ENCODE results near the gene PPM1A. TPM values are rescaled to one million over a fixed set of nuclear protein-coding genes. Genes with fewer than 3 reads are reported as not detected.

The PPM1A gene
- total RNA-seq, 2 donors from 2014 or later: 37.4 to 58.3 TPM

- DNase-seq (ENCODE audit: low spot score) (no peak), ATAC-seq (ENCODE audit: insufficient number of reproducible peaks, low FRiP score, low read depth) (no peak)
- Histone ChIP-seq H3K27ac (no peak overlapping the region), H3K36me3 (no peaks in the 10 kb centered on the region), H3K27me3 (replicated peaks; ENCODE audit: insufficient read depth) (no peaks in the 10 kb centered on the region), H3K4me3 (no peak overlapping the region), H3K9me3 (no peaks in the 10 kb centered on the region), H3K4me1 (ENCODE audit: control insufficient read depth in 1 of 2, low read depth in 2 of 2) (peaks cover 0 to 3% of the 10 kb centered on the region in 2 donors)
- TF ChIP-seq CTCF (IDR thresholded peaks at IDR 0.05): no peak
Measured at GRCh38 chr14:60245380-60246177, 3.4 kb upstream of the PPM1A start.

- ATAC-seq (ENCODE audit: insufficient number of reproducible peaks, low FRiP score, low read depth) (peak; percentile 74), DNase-seq (ENCODE audit: low spot score) (peak; percentile 68)
- Histone ChIP-seq H3K4me3 (peak overlapping the region; percentile 92), H3K36me3 (no peaks in the 10 kb centered on the region), H3K9me3 (no peaks in the 10 kb centered on the region), H3K27me3 (replicated peaks; ENCODE audit: insufficient read depth) (no peaks in the 10 kb centered on the region), H3K27ac (peak overlapping the region; percentile 98), H3K4me1 (ENCODE audit: control insufficient read depth in 1 of 2, low read depth in 2 of 2) (peaks cover 15 to 21% of the 10 kb centered on the region in 2 donors)
- no peak for TF ChIP-seq CTCF (IDR thresholded peaks at IDR 0.05)
Measured at GRCh38 chr14:60247994-60248696, 876 bp upstream of the PPM1A start.

GRCh38 chr14:60249321-60250256, 568 bp downstream of the PPM1A start:
- no peaks in the 10 kb centered on the region for H3K27me3 ChIP-seq (replicated peaks; ENCODE audit: insufficient read depth)
- DNase-seq (ENCODE audit: low spot score) (no peak), ATAC-seq (ENCODE audit: insufficient number of reproducible peaks, low FRiP score, low read depth) (peak; percentile 8)
- peak overlapping the region; percentile 92 for H3K4me3 ChIP-seq
- no peak for TF ChIP-seq CTCF (IDR thresholded peaks at IDR 0.05)
- H3K36me3 ChIP-seq: no peaks in the 10 kb centered on the region
- H3K9me3 ChIP-seq: no peaks in the 10 kb centered on the region
- H3K27ac ChIP-seq: peak overlapping the region; percentile 86 to 90
- H3K4me1 ChIP-seq (ENCODE audit: control insufficient read depth in 1 of 2, low read depth in 2 of 2): peaks cover 25 to 35% of the 10 kb centered on the region in 2 donors

- H3K27me3 ChIP-seq (replicated peaks; ENCODE audit: insufficient read depth): no peaks in the 10 kb centered on the region
- peak overlapping the region; percentile 92 for H3K4me3 ChIP-seq
- no peaks in the 10 kb centered on the region for H3K36me3 ChIP-seq
- H3K4me1 ChIP-seq (ENCODE audit: control insufficient read depth in 1 of 2, low read depth in 2 of 2): peaks cover 25 to 36% of the 10 kb centered on the region in 2 donors
- no peak for TF ChIP-seq CTCF (IDR thresholded peaks at IDR 0.05)
- DNase-seq (ENCODE audit: low spot score) (no peak), ATAC-seq (ENCODE audit: insufficient number of reproducible peaks, low FRiP score, low read depth) (no peak)
- no peaks in the 10 kb centered on the region for H3K9me3 ChIP-seq
- peak overlapping the region; percentile 86 to 90 for H3K27ac ChIP-seq
Measured at GRCh38 chr14:60250257-60251035, 1.4 kb downstream of the PPM1A start.
